HEK293 (cell line): ENCODE results near the gene SPTBN1.

ENCODE experiments used
- CTCF ChIA-PET: fragments of 350-600 bp; formaldehyde crosslinking; extraction: SDS; loops from one replicate; lab custom pipeline; 2021; ENCODE audit warnings: antibody characterized with exemption; lab: Yijun Ruan, JAX
- POLR2A ChIA-PET: fragments of 300-600 bp; formaldehyde crosslinking; extraction: SDS; loops from one replicate; lab custom pipeline; 2020; ENCODE audit warnings: antibody characterized with exemption, inconsistent platforms; lab: Yijun Ruan, JAX
- H3K27ac ChIP-seq: fragments of 200-500 bp; sonication (Bioruptor generic); 2 replicates; pipeline ENCODE4 v1.5.1; 2014; ENCODE audit warnings: low read depth, low read length, control low read depth, inconsistent platforms; ENCODE audit errors: extremely low read depth
- H3K36me3 ChIP-seq, 2 experiments: fragments of 200-500 bp in 1 of 2; sonication (Bioruptor generic) in 1 of 2; 1 replicate in 1 of 2; 2 replicates in 1 of 2; pipeline ENCODE4 v1.5.1; 2014 to 2017; ENCODE audit warnings: inconsistent platforms in 2 of 2, low read length in 2 of 2; ENCODE audit not compliant: control insufficient read depth in 2 of 2, insufficient read depth in 1 of 2
- H3K4me1 ChIP-seq: fragments of 200-500 bp; sonication (Bioruptor generic); 2 replicates; pipeline ENCODE4 v1.5.1; 2014; ENCODE audit warnings: mild to moderate bottlenecking, low read length, inconsistent platforms; ENCODE audit not compliant: control insufficient read depth, insufficient read depth
- H3K4me3 ChIP-seq: 2 replicates; pipeline ENCODE4 v1.5.1; 2011; ENCODE audit warnings: low read depth, mild to moderate bottlenecking, control low read depth, low read length, moderate library complexity
- H3K9me3 ChIP-seq: fragments of 200-500 bp; sonication (Bioruptor generic); 2 replicates; pipeline ENCODE4 v1.5.1; 2014; ENCODE audit warnings: low read depth, low read length, inconsistent platforms; ENCODE audit not compliant: control insufficient read depth, insufficient read depth
- BCL11A ChIP-seq: fragments of 450-650 bp; formaldehyde crosslinking; IDR thresholded peaks from 2 replicates; pipeline ENCODE4 v1.5.1; 2016; ENCODE audit warnings: low read depth, missing biosample characterization, missing genetic modification characterization
- EGR2 ChIP-seq: fragments of 450-650 bp; formaldehyde crosslinking; IDR thresholded peaks from 2 replicates; pipeline ENCODE4 v1.5.1; 2016; ENCODE audit warnings: low read depth, missing biosample characterization, missing genetic modification characterization
- KLF16 ChIP-seq: fragments of 450-650 bp; formaldehyde crosslinking; IDR thresholded peaks from 2 replicates; pipeline ENCODE4 v1.5.1; 2017; ENCODE audit warnings: missing biosample characterization, missing genetic modification characterization
- MEIS1 ChIP-seq: sonication (generic); formaldehyde crosslinking; IDR thresholded peaks from 2 replicates; pipeline ENCODE4 v1.8.1; 2022; ENCODE audit warnings: missing genetic modification reagents, mild to moderate bottlenecking, borderline replicate concordance
- ZBTB1 ChIP-seq: fragments of 450-650 bp; formaldehyde crosslinking; IDR thresholded peaks from 2 replicates; pipeline ENCODE4 v1.5.1; 2016; ENCODE audit warnings: missing biosample characterization, missing genetic modification characterization
- ZIC2 ChIP-seq: fragments of 450-650 bp; formaldehyde crosslinking; IDR thresholded peaks from 2 replicates; pipeline ENCODE4 v1.5.1; 2016; ENCODE audit warnings: missing biosample characterization, missing genetic modification characterization
- ZNF138 ChIP-seq: fragments of 450-650 bp; formaldehyde crosslinking; IDR thresholded peaks from 2 replicates; pipeline ENCODE4 v1.5.1; 2016; ENCODE audit warnings: missing biosample characterization, missing genetic modification characterization, borderline replicate concordance
- ZNF24 ChIP-seq: fragments of 450-650 bp; formaldehyde crosslinking; IDR thresholded peaks from 2 replicates; pipeline ENCODE4 v1.5.1; 2016; ENCODE audit warnings: missing biosample characterization, missing genetic modification characterization
- ZNF274 ChIP-seq, 2 experiments: fragments of 200-500 bp in 1 of 2; fragments of 450-650 bp in 1 of 2; sonication (Bioruptor generic) in 1 of 2; formaldehyde crosslinking in 1 of 2; IDR thresholded peaks; 2 replicates each; pipeline versions ENCODE4 v1.5.1 to v1.6.1; 2014 to 2016; ENCODE audit warnings: borderline replicate concordance in 1 of 2, inconsistent platforms in 1 of 2, low read length in 1 of 2, missing biosample characterization in 1 of 2, missing genetic modification characterization in 1 of 2
- ZNF302 ChIP-seq: fragments of 450-650 bp; formaldehyde crosslinking; IDR thresholded peaks from 2 replicates; pipeline ENCODE4 v1.5.1; 2016; ENCODE audit warnings: missing biosample characterization, missing genetic modification characterization, low read depth
- ZNF366 ChIP-seq: fragments of 450-650 bp; formaldehyde crosslinking; conservative IDR thresholded peaks from 2 replicates; pipeline ENCODE4 v1.5.1; 2016; ENCODE audit warnings: missing biosample characterization, missing genetic modification characterization
- ZNF391 ChIP-seq: fragments of 450-650 bp; formaldehyde crosslinking; IDR thresholded peaks from 2 replicates; pipeline ENCODE4 v1.5.1; 2016; ENCODE audit warnings: low read depth, missing biosample characterization, missing genetic modification characterization, borderline replicate concordance
- ZNF510 ChIP-seq: fragments of 450-650 bp; formaldehyde crosslinking; IDR thresholded peaks from 2 replicates; pipeline ENCODE4 v1.5.1; 2018; ENCODE audit warnings: mild to moderate bottlenecking, missing genetic modification characterization, missing biosample characterization; ENCODE audit not compliant: insufficient replicate concordance
- ZNF549 ChIP-seq: fragments of 450-650 bp; IDR thresholded peaks from 2 replicates; pipeline ENCODE4 v1.5.1; 2018; ENCODE audit warnings: missing biosample characterization, missing genetic modification characterization, mild to moderate bottlenecking, inconsistent platforms, moderate library complexity
- ZNF558 ChIP-seq: fragments of 450-650 bp; formaldehyde crosslinking; IDR thresholded peaks from 2 replicates; pipeline ENCODE4 v1.5.1; 2016; ENCODE audit warnings: missing biosample characterization, missing genetic modification characterization
- ZNF561 ChIP-seq: fragments of 450-650 bp; IDR thresholded peaks from 2 replicates; pipeline ENCODE4 v1.5.1; 2018; ENCODE audit warnings: missing biosample characterization, missing genetic modification characterization, borderline replicate concordance
- ZNF571 ChIP-seq: fragments of 450-650 bp; formaldehyde crosslinking; IDR thresholded peaks from 2 replicates; pipeline ENCODE4 v1.5.0; 2017; ENCODE audit warnings: missing biosample characterization, missing genetic modification characterization
- ZNF785 ChIP-seq: fragments of 450-650 bp; formaldehyde crosslinking; IDR thresholded peaks from 2 replicates; pipeline ENCODE4 v1.5.1; 2016; ENCODE audit warnings: missing biosample characterization, missing genetic modification characterization
- TF ChIP-seq, protein P1 (sequence below): fragments of 450-650 bp; formaldehyde crosslinking; IDR thresholded peaks from 2 replicates; pipeline ENCODE4 v1.5.1; 2016; ENCODE audit warnings: missing biosample characterization, missing genetic modification characterization
- TF ChIP-seq, protein P2 (sequence below): fragments of 450-650 bp; formaldehyde crosslinking; IDR thresholded peaks from 2 replicates; pipeline ENCODE4 v1.5.1; 2016; ENCODE audit warnings: missing biosample characterization, missing genetic modification characterization

The SPTBN1 gene

DNA sequence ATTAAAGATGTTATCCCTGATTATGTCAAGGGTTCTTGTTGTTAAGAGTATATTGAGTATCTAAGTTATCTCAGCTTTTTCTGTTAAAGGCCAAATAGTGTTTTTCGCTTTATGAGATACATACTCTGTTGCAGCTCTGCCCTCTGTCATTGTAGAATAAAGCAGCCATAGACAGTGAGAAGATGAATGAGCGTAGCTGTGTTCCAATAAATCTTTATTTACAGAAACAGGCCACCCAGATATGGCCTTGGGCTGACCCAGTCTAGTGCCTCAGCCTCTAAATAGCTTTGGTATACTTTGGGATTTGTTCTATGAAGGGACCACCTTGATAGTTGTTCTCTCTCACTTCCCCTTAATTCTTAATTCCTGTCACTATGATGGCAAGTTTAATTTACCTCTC is 194.5 kb downstream of the SPTBN1 start:
- H3K9me3 ChIP-seq = no peaks in the 10 kb centered on the region
- H3K4me3 ChIP-seq = no peak overlapping the region
- ChIA-PET CTCF (interaction anchor here (3.0 kb wide), 1 partner anchor 15 kb away, joined by 13 read pairs; no protein-coding TSS in a partner anchor), POLR2A (no interaction called here)
- TF ChIP-seq MEIS1 (CRISPR knock-in tag) = no peak
- TF ChIP-seq ZNF138 (tag by site-specific recombination) = no peak
- TF ChIP-seq KLF16 (tag by site-specific recombination) = no peak
- TF ChIP-seq ZBTB1 (tag by site-specific recombination) = no peak
- TF ChIP-seq ZNF24 = no peak
- TF ChIP-seq ZNF510 (tag by site-specific recombination) = no peak
- no peak overlapping the region for H3K27ac ChIP-seq
- no peaks in the 10 kb centered on the region for H3K4me1 ChIP-seq
- peaks cover 32 to 99% of the 10 kb centered on the region in 2 experiments for H3K36me3 ChIP-seq

DNA sequence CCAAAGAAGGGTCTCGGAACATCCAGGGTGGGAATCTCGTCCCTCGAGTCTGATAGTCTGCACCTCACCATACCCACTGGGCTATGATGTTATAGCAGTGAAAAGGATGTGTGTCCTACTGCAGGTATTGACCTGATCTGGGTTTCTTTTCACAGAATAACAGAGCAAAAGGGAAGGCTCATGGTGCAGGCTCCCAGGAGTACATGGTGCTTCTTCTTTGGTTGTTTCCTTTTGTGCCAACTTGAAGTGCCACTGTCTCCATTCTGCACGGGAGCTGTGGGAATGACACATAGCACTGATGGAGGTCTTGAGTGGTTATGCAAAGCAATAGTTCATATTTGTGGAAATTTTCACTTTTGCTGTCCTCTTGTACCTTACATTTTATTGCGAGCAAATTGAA is 195.2 kb downstream of the SPTBN1 start:
- ChIA-PET POLR2A (no interaction called here), CTCF (interaction anchor here (3.0 kb wide), 1 partner anchor 14 kb away, joined by 13 read pairs; no protein-coding TSS in a partner anchor)
- H3K36me3 ChIP-seq = peaks cover 32 to 99% of the 10 kb centered on the region in 2 experiments
- no peak overlapping the region for H3K27ac ChIP-seq
- TF ChIP-seq ZNF561 (tag by site-specific recombination) (no peak), ZNF558 (no peak), ZNF274 (IDR thresholded peaks at IDR 0.05; ENCODE audit: low read length) (no peak), ZNF274 (tag by site-specific recombination; IDR thresholded peaks at IDR 0.05; ENCODE audit: borderline replicate concordance) (no peak), ZNF785 (tag by site-specific recombination) (no peak), ZNF302 (tag by site-specific recombination) (no peak), EGR2 (tag by site-specific recombination) (no peak), ZNF391 (tag by site-specific recombination) (no peak), ZNF571 (tag by site-specific recombination) (no peak), ZIC2 (tag by site-specific recombination) (no peak), ZNF549 (tag by site-specific recombination) (no peak)
- TF ChIP-seq, protein P1, sequence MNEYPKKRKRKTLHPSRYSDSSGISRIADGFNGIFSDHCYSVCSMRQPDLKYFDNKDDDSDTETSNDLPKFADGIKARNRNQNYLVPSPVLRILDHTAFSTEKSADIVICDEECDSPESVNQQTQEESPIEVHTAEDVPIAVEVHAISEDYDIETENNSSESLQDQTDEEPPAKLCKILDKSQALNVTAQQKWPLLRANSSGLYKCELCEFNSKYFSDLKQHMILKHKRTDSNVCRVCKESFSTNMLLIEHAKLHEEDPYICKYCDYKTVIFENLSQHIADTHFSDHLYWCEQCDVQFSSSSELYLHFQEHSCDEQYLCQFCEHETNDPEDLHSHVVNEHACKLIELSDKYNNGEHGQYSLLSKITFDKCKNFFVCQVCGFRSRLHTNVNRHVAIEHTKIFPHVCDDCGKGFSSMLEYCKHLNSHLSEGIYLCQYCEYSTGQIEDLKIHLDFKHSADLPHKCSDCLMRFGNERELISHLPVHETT (tag by site-specific recombination) = no peak
- TF ChIP-seq, protein P2, sequence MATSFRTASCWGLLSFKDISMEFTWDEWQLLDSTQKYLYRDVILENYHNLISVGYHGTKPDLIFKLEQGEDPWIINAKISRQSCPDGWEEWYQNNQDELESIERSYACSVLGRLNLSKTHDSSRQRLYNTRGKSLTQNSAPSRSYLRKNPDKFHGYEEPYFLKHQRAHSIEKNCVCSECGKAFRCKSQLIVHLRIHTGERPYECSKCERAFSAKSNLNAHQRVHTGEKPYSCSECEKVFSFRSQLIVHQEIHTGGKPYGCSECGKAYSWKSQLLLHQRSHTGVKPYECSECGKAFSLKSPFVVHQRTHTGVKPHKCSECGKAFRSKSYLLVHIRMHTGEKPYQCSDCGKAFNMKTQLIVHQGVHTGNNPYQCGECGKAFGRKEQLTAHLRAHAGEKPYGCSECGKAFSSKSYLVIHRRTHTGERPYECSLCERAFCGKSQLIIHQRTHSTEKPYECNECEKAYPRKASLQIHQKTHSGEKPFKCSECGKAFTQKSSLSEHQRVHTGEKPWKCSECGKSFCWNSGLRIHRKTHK (tag by site-specific recombination) = no peak
- no peak overlapping the region for H3K4me3 ChIP-seq
- H3K4me1 ChIP-seq = no peaks in the 10 kb centered on the region
- H3K9me3 ChIP-seq = no peaks in the 10 kb centered on the region

DNA sequence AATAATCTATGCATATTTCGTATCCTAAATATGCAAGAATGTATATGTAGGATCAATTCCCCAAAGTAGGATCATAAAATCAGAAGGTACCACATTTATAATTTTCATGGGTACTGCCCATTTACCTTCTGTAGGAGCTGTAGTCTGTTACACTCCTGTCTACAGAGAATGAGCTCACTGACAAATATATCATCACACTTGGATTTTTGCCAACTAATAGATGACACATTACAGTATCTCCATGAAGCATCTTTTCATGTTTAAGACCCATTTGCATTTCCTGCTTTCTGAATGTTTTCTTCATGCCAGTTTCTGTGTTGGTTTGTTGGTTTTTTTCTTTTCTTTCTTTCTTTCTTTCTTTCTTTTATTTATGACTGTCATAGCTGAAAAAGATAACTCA is 196.4 kb downstream of the SPTBN1 start:
- no peak overlapping the region for H3K4me3 ChIP-seq
- no peak overlapping the region for H3K27ac ChIP-seq
- H3K36me3 ChIP-seq = peaks cover 31 to 98% of the 10 kb centered on the region in 2 experiments
- no peaks in the 10 kb centered on the region for H3K4me1 ChIP-seq
- H3K9me3 ChIP-seq = no peaks in the 10 kb centered on the region
- CTCF ChIA-PET = interaction anchor here (3.0 kb wide), 1 partner anchor 13 kb away, joined by 13 read pairs; no protein-coding TSS in a partner anchor
- TF ChIP-seq ZNF366 (tag by site-specific recombination) = 0 out of 2 replicates have a peak, but pooled peaks have one; percentile 23
- TF ChIP-seq BCL11A (tag by site-specific recombination) = no peak
- TF ChIP-seq, all 188 proteins: peak for 1
- POLR2A ChIA-PET = no interaction called here
